Lower lobe of right lung (tissue), 2 donors: ENCODE measurements around the gene CORO7. TPM values are rescaled to one million over a fixed set of nuclear protein-coding genes. Genes with fewer than 3 reads are reported as not detected.

ENCODE experiments used
- ATAC-seq, 2 donors: fragments of 200-7000 bp; cut with Tn5 transposase; one replicate each; pipeline ENCODE4 v1.9.1; 2020 to 2022; ENCODE audit warnings: mild to moderate bottlenecking in 2 of 2, moderate library complexity in 2 of 2
- DNase-seq: peaks from one replicate; pipeline ENCODE4 v3.0.0-alpha.2; 2020
- H3K27ac ChIP-seq: fragments of 200-600 bp; one replicate; pipeline ENCODE4 v1.8.0; 2022
- H3K27me3 ChIP-seq: fragments of 200-600 bp; one replicate; pipeline ENCODE4 v1.8.0; 2022; ENCODE audit warnings: low read depth
- H3K36me3 ChIP-seq: fragments of 200-600 bp; one replicate; pipeline ENCODE4 v1.8.0; 2022; ENCODE audit warnings: mild to moderate bottlenecking
- H3K4me1 ChIP-seq: fragments of 200-600 bp; one replicate; pipeline ENCODE4 v1.8.0; 2022
- H3K4me3 ChIP-seq: fragments of 200-600 bp; one replicate; pipeline ENCODE4 v1.8.0; 2022; ENCODE audit warnings: mild to moderate bottlenecking
- H3K9me3 ChIP-seq: fragments of 200-600 bp; one replicate; pipeline ENCODE4 v1.8.0; 2022
- intact Hi-C: fragments of 100-400 bp; cut with DNase I; formaldehyde crosslinking; loops from one replicate; pipeline ENCODE4 v1.11.0; 2022
- total RNA-seq: library from RNA; stranded (reverse); fragmentation: NEBNext Ultra II Directional; extraction: Animal tissue kit (Norgen Biotek cat#: 25700); gene quantifications from one replicate; pipeline ENCODE4 v1.2.1, GENCODE V29; 2021
- TF ChIP-seq, protein P1 (sequence below): fragments of 200-600 bp; IDR thresholded peaks from one replicate; pipeline ENCODE4 v1.8.0; 2022; ENCODE audit warnings: antibody characterized with exemption, mild to moderate bottlenecking
- donor health status: DM: no; HTN: yes; CAD: no; lungs with severe emphysema.

Gene CORO7
- total RNA-seq, 1 donor from 2014 or later: 58.5 TPM

- Histone ChIP-seq H3K27ac (peak overlapping the region; percentile 97), H3K4me1 (peaks cover 15% of the 10 kb centered on the region), H3K36me3 (peaks cover 5% of the 10 kb centered on the region), H3K9me3 (no peaks in the 10 kb centered on the region), H3K27me3 (no peaks in the 10 kb centered on the region), H3K4me3 (peak overlapping the region; percentile 95)
- DNase-seq: no peak
- TF ChIP-seq, protein P1, sequence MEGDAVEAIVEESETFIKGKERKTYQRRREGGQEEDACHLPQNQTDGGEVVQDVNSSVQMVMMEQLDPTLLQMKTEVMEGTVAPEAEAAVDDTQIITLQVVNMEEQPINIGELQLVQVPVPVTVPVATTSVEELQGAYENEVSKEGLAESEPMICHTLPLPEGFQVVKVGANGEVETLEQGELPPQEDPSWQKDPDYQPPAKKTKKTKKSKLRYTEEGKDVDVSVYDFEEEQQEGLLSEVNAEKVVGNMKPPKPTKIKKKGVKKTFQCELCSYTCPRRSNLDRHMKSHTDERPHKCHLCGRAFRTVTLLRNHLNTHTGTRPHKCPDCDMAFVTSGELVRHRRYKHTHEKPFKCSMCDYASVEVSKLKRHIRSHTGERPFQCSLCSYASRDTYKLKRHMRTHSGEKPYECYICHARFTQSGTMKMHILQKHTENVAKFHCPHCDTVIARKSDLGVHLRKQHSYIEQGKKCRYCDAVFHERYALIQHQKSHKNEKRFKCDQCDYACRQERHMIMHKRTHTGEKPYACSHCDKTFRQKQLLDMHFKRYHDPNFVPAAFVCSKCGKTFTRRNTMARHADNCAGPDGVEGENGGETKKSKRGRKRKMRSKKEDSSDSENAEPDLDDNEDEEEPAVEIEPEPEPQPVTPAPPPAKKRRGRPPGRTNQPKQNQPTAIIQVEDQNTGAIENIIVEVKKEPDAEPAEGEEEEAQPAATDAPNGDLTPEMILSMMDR: no peak
- ATAC-seq: peak in 1 of 2 donors; percentile 49
- intact Hi-C loops: no loop called here
Measured at GRCh38 chr16:4426021-4426684, 9.8 kb upstream of the CORO7 start.

- intact Hi-C loops: no loop called here
- TF ChIP-seq, protein P1: no peak
Measured at GRCh38 chr16:4425378-4426020, 9.1 kb upstream of the CORO7 start, which contains the start of gene DNAJA3. DNAJA3 (plus strand) TSS chr16:4425868; CDS start chr16:4425882, 14 bp downstream.

GRCh38 chr16:4420505-4421105, 4.2 kb upstream of the CORO7 start:
- intact Hi-C loops: no loop called here
- no peaks in the 10 kb centered on the region for H3K36me3 ChIP-seq
- ATAC-seq: no peak
- no peak overlapping the region for H3K4me3 ChIP-seq
- no peak overlapping the region for H3K27ac ChIP-seq
- TF ChIP-seq, protein P1: no peak
- H3K27me3 ChIP-seq: no peaks in the 10 kb centered on the region
- peaks cover 12% of the 10 kb centered on the region for H3K4me1 ChIP-seq
- no peak for DNase-seq
- H3K9me3 ChIP-seq: no peaks in the 10 kb centered on the region

More at GRCh38 chr16:4425378-4426020, 9.1 kb upstream of the CORO7 start, which contains the start of gene DNAJA3:
- DNase-seq (peak; percentile 96), ATAC-seq (peak; percentile 99)
- Histone ChIP-seq H3K9me3 (no peaks in the 10 kb centered on the region), H3K4me1 (peaks cover 15% of the 10 kb centered on the region), H3K27me3 (no peaks in the 10 kb centered on the region), H3K27ac (peak within 1 kb of the TSS; percentile 97), H3K4me3 (peak within 1 kb of the TSS; percentile 95), H3K36me3 (no peaks in the 10 kb centered on the region)

GRCh38 chr16:4419402-4419959, 3.1 kb upstream of the CORO7 start:
- H3K27ac ChIP-seq: no peak overlapping the region
- H3K36me3 ChIP-seq: no peaks in the 10 kb centered on the region
- peaks cover 18% of the 10 kb centered on the region for H3K4me1 ChIP-seq
- intact Hi-C loops: no loop called here
- no peak overlapping the region for H3K4me3 ChIP-seq
- TF ChIP-seq, protein P1: no peak
- ATAC-seq (no peak), DNase-seq (no peak)
- H3K9me3 ChIP-seq: no peaks in the 10 kb centered on the region
- no peaks in the 10 kb centered on the region for H3K27me3 ChIP-seq

GRCh38 chr16:4415538-4416199, 727 bp downstream of the CORO7 start:
- DNase-seq (peak; percentile 81), ATAC-seq (peak; percentile 59 to 69)
- TF ChIP-seq, protein P1: no peak
- H3K36me3 ChIP-seq: peaks cover 19% of the 10 kb centered on the region
- no peaks in the 10 kb centered on the region for H3K9me3 ChIP-seq
- peak overlapping the region; percentile 98 for H3K4me3 ChIP-seq
- H3K27ac ChIP-seq: peak overlapping the region; percentile 92
- no peaks in the 10 kb centered on the region for H3K27me3 ChIP-seq
- peaks cover 33% of the 10 kb centered on the region for H3K4me1 ChIP-seq
- intact Hi-C loops: no loop called here
